AG09309 (cell line): Measurements from ENCODE around the gene FGF12.
A peak's percentile ranks its signal among the peaks of the same experiment; 100 is the strongest.

ENCODE experiments used
- DNase-seq: peaks from one replicate; pipeline ENCODE4 v3.0.0-alpha.2; 2010; ENCODE audit warnings: low read depth
- H3K4me3 ChIP-seq: 2 replicates; pipeline ENCODE4 v1.5.1; 2011; ENCODE audit warnings: mild to moderate bottlenecking, low read depth, low read length, moderate library complexity; ENCODE audit not compliant: control insufficient read depth
- TF ChIP-seq, protein P1 (sequence below): IDR thresholded peaks from 2 replicates; pipeline ENCODE4 v1.5.1; 2011; ENCODE audit warnings: mild to moderate bottlenecking, low read depth, low read length, inconsistent platforms; ENCODE audit not compliant: insufficient read depth, control insufficient read depth; ENCODE audit errors: missing control alignments

FGF12 gene

DNA sequence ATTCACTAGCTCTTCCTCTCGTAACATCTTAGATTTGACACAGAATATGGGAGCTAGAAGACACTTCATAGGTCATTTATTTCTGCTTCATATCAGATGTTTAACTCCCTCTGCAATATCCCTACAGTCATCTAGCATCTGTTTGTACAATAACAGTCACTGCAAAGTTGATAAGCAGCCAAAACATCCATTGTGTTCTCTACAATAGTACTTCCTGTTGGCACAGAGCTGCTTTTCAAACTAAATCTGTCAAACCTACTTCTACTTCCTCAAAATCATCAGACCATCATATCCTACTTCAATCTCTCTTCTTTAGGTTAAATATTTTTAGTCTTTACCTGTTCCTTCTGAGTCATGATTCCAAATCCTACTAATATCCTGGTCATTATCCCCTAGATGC, 233.2 kb downstream of the FGF12 start:
- no peak overlapping the region for H3K4me3 ChIP-seq
- TF ChIP-seq, protein P1, sequence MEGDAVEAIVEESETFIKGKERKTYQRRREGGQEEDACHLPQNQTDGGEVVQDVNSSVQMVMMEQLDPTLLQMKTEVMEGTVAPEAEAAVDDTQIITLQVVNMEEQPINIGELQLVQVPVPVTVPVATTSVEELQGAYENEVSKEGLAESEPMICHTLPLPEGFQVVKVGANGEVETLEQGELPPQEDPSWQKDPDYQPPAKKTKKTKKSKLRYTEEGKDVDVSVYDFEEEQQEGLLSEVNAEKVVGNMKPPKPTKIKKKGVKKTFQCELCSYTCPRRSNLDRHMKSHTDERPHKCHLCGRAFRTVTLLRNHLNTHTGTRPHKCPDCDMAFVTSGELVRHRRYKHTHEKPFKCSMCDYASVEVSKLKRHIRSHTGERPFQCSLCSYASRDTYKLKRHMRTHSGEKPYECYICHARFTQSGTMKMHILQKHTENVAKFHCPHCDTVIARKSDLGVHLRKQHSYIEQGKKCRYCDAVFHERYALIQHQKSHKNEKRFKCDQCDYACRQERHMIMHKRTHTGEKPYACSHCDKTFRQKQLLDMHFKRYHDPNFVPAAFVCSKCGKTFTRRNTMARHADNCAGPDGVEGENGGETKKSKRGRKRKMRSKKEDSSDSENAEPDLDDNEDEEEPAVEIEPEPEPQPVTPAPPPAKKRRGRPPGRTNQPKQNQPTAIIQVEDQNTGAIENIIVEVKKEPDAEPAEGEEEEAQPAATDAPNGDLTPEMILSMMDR, result no peak
- DNase-seq, result no peak

DNA sequence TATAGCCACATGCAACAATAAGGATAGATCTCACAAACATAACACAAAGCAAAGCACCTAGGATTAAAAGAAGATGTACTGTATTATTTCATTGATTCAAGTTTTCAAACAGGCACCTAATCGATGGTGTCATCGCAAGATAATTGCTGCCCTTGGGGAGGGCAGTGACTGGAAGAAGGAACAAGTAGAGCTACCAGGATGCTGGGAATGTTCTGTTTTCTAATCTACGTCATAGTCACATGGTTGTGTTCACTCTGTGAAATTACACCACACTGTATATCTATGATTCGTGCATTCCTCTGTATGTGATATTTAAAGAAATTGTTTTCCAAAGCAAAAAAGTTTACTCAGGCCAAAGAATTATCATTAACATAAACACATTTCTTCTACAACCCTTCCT, 236.6 kb downstream of the FGF12 start:
- no peak for DNase-seq
- TF ChIP-seq, protein P1, result no peak
- no peak overlapping the region for H3K4me3 ChIP-seq

DNA sequence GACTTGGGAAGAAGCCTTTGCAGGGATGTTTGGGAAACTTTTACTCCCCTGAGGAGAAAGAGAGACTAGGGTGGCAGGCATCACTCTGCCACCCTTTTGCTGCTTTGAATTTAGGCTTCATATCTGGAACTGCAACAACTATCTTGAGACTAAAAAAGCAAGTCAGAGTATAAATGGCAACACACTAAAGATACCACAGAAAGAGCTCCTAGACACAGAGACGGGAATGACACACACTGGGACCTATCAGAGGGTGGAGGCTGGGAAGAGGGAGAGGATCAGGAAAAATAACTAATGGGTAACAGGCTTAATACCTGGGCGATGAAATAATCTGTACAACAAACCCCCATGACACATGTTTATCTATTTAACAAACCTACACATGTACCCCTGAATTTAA, 237.8 kb downstream of the FGF12 start:
- H3K4me3 ChIP-seq, result no peak overlapping the region
- DNase-seq, result no peak
- TF ChIP-seq, protein P1, result no peak

DNA sequence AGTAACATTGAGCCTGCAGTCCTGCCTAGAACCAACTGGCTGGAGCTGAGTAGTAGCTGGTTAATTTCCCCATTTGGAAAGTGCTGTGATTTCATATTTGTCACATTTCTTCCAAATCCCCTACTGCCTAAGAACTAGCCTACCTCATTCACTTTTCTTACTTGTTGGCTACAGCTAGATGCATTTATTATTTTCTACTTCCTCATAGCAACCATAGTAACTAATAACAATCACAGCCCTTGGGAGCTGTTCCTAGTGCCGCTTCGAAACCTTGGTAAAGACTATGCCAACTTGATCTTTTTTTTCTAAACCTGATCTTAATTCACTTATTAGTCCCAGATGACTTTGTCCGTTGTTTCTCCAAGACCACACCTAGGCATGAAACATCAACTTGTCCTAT, 240.3 kb downstream of the FGF12 start:
- H3K4me3 ChIP-seq, result no peak overlapping the region
- DNase-seq, result no peak
- TF ChIP-seq, protein P1, result no peak

DNA sequence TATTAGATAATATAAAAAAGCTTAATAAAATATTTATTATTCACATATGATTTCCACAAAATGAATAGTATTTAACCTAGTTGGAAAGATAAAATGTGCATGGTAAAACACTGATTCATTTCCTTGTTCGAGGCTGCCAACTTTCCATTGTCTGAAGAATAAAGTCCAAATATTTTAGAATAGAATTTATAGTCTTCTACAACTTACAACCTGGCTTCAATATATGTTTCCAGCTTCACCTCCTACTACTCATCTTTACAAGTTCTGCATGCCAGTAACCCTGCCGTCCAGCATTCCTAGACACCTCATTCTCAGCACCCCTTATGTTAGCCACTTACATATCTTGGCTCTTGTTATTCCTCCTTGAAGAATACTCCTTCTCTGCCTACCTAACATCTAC, 244.5 kb downstream of the FGF12 start:
- DNase-seq, result no peak
- H3K4me3 ChIP-seq, result no peak overlapping the region

DNA sequence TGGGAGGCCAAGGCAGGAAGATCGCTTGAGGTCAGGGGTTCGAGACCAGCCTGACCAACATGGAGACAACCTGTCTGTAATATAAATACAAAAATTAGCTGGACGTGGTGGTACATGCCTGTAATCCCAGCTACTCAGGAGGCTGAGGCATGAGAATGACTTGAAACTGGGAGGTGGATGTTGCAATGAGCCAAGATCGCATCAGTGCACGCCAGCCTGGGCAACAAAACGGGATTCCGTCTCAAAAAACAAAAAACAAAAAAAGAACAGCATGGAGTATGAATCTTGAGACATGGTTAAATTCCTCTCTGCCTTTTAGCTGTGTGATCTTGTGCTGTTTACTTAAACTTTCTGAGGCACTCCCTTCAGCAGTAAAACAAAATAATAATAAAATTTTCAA, 244.9 kb downstream of the FGF12 start:
- TF ChIP-seq, protein P1, result no peak
- H3K4me3 ChIP-seq, result no peak overlapping the region
- DNase-seq, result no peak

More for the DNA sequence above, 244.5 kb downstream of the FGF12 start:
- TF ChIP-seq, protein P1, result no peak

DNA sequence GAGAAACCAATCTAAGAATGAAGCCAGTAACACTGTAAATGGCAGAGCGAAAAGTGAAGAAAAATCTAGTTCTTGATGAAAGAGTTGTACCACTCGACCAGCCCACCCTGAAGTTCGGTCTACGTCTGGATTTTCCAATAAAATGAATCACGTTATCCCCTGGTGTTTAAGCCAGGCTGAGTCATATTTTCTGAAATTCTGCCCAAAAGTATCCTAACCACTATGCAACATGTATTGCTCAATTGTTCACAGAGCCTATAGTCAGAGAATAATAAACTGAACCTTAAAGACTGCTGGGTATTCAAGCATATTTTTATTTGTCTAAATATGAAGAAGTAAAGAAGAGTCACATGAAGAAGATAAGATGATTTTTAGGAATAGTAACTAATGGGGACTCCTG, 245.7 kb downstream of the FGF12 start:
- TF ChIP-seq, protein P1, result no peak
- DNase-seq, result peak; percentile 23
- no peak overlapping the region for H3K4me3 ChIP-seq
